GM21515 (cell line): ENCODE measurements around the gene CEP128.

Experiments used
- ATAC-seq: cut with Tn5 transposase; IDR thresholded peaks from one replicate; pipeline ENCODE4 v1.9.1; 2021; ENCODE audit not compliant: unreplicated experiment

Gene CEP128

GRCh38 chr14:80565001-80565400 lies 376.5 kb downstream of the CEP128 start:
- no peak for ATAC-seq

DNA sequence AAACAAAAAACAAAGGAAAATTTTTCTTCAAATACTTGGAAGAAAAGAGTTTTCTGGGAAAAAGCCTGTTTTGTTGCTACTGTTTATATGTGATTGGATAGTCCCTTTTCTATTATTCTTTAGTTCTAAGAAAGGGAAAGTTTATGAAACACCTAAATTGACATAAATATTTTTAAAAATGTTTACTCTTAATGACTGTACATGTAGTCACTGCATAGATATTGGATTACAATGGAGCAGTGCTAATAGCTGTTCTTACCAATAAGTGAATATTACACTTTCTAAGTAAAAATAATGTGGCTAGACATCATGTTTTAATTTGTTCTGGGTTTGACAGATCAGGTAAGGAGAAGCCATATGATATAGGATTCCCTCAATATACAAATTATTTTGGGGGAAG lies 377.5 kb downstream of the CEP128 start:
- no peak for ATAC-seq

DNA sequence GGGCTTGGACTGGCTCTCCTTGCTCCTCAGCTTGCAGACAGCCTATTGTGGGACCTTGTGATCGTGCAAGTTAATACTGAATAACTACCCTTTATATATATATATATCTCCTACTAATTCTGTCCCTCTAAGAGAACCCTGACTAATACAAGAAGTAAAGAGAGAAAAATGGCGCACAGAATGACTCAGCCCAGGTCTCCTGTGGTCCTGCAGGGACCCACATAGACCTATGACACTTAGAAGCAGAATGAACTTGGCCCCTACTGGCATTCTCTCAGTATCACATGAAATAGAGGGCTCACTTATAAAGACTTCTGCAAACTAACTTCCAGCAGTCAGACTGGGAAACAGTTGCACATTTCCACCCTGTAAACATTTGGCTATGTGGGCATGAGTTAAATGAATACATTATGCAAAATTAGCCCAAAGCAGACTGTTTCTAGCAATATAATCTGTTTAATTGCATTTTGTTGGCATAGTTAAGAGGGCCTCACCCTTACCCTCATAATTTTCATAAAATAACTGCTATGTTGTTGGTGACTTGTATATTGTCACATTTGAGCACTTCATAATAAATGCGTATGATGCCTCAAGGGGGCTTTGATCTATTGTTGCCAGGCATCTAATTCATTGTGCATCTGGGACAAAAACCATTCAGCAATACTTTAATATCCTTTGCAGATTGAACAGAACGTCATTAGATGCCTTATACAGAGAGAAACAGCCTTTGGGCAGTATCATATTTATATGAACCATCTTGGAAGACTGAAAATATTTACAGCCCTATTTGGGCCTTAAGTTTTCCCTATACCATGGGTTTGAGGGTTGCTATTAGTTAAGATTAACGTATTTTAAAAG lies 380.5 kb downstream of the CEP128 start:
- peak; percentile 90 for ATAC-seq

- ATAC-seq: no peak
These were observed 387.4 kb downstream of the CEP128 start for GRCh38 chr14:80554139-80554538.

- ATAC-seq: no peak
These were observed 392.4 kb downstream of the CEP128 start for GRCh38 chr14:80549141-80549540.

DNA sequence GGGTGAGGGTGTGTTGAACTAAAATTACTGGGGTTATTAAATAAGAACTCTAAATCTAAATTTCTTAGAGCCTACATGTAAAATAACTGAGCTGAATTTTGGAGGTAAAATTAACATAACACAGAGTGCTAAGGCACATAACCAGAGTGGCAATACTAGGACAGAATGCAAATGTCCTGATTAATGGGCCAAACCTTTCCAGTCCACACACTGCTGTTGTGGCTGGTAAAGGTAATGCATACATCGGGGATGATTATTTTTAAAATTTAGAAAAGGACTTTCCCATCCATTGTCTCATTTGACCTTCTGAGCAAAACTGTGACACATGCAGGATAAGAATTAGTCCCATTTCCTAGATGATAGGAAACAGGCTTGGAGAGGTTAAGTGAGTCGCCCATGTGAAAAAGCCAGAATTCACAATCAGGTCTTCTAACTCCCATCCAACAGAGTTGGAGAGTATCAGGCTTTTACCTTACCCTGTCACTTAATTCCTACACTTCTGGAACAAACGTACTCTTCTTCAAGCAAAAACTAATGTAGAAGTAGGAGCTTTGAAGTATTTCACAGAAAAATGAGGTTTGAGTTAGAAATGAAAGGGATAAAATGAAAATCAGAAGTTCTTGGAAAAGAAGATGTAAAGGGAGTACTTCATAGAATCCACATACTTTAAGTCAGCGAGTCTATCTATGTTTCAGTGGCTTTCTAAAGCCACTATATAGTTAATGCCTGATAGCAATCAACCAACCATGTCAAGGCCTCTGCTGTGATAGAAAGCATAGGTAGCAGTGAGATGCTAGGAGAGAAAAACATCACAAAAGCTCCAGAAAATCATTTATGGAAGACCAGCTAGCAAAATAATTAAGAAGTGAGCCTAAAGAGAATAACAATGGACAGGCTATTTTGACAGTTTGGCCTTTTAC lies 395.3 kb downstream of the CEP128 start:
- no peak for ATAC-seq

GRCh38 chr14:80544366-80544765 lies 397.2 kb downstream of the CEP128 start:
- ATAC-seq: no peak

DNA sequence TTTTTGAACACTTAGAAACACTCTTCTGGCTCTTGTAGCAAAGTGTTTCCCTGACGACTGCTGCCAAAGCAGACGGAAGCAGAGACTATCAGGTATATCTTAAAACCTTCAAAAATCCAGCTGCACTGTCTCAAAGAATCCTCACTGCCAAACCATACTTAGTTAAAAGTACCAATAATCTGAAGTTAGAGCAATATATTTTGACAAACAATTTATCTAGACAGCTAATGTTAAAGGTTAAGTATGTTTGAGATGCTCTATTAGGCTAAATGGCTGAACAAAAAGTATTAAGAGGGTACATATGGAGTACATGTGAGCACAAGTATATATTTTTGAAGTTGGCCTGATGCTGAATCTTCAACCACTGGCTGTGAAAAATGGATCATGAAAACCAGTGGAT lies 398.3 kb downstream of the CEP128 start:
- ATAC-seq: no peak

DNA sequence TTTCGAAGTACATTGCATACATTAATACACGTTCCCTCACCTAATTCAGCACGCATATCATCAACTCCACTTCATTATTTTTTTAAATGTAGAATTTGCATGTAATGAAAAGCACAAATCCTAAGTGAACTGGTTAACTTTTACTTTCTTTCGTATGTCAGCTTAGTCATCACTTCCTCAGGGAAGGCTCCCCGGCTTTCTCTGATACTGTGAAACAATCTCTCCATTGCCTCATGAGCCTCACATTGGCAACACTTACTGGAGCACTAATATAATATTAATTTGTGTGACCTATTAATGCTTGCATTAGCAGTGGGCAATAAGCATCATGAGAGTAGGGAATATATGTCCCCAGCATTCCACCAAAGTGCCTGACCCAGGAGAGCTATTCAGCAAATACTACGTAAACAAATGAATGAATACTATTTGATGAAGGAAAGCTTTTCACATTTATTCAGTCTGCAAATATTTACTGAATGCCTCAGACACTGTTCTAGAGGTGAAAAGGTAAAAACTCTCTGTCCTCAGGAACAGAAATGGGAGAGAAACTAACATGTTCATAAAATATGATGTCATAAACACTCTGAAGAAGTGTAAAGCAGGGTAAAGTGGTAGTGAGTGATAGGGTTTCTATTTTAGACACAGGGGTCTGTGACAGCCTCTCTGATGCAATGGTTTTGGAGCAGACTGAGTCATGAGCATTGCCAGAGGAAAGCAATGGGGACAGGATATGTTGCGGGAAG lies 402.7 kb downstream of the CEP128 start:
- ATAC-seq: no peak

DNA sequence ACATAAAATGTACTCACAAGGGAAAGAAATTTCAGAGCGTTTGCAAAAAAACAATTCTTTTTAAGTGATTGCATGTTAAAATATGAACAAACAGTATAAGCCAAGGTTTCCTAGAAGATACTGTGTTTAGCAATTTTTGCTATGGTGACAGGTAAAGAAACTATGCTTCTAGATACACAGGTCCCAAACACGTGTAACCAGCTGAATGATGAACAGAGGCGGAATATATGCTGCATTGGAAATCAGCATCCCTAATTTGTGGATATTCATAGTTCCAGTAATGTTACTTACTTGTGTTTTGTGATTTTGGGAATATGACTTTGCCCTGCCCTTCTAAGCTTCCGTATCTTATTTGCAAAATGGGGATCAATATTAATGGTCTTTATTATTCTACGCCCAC lies 403.9 kb downstream of the CEP128 start:
- ATAC-seq: no peak

GRCh38 chr14:80536456-80536855 lies 405.1 kb downstream of the CEP128 start:
- no peak for ATAC-seq

GRCh38 chr14:80535171-80535570 lies 406.4 kb downstream of the CEP128 start:
- ATAC-seq: no peak

- no peak for ATAC-seq
These were observed 417.9 kb downstream of the CEP128 start for GRCh38 chr14:80523518-80524117.

GRCh38 chr14:80522936-80523335 lies 418.6 kb downstream of the CEP128 start:
- no peak for ATAC-seq

DNA sequence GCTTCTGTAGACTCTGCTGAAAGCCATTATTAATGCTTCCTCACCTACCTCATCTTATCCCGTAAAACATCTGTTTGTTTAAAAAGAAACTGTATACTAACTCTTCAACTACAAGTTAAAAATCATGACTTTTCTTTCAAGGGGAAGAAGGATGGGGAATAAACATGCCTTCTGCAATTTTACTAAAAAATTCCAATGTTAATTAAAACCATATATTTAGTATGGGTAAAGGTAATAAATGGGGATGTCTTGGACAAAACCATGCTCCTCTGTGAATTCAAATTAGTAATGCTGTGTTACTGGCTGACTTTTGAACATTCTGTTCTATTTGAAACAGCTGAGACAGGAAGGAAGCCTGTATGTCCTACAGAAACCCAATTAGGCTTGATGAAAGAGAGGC lies 419.1 kb downstream of the CEP128 start:
- ATAC-seq: no peak

DNA sequence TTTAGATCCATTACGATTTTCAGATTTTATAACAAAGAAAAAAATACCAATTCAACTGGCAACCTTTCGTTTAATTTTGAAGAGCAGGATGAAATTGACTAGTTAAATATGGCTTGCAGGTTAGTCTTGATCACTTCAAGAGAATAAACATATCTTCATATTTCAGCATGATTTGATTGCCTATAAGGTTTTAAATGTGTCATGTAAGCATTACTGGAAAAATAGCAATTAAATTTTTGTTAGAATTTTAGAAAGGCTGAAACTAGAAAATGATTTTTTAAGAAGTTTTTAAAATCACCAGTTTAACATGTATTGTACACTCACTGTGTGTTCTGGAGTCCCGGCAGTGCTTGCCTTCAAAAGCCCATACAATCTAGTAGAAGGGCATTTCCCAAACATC lies 420.1 kb downstream of the CEP128 start:
- no peak for ATAC-seq

DNA sequence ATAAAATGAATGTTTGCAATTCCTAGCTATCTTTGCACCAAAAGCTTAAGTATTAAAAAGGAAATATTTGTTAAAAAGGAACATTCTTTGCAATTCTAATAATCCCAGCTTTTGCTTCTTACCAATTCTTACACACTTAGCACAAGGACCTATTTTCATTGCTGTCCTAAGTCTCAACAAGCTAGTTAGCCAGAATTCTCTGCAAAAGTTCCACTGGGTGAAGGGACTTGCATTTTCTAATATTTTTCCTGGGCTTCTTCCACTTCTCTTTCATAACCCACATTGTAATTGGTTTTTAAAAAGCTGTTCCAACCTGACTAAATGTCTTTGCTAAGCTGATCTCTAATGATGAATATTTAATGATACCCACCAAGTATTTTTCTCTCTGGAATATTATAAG lies 422.5 kb downstream of the CEP128 start:
- ATAC-seq: no peak

GRCh38 chr14:80518173-80518572 lies 423.4 kb downstream of the CEP128 start:
- no peak for ATAC-seq

- ATAC-seq: no peak
These were observed 434.2 kb downstream of the CEP128 start for GRCh38 chr14:80507292-80507869.

DNA sequence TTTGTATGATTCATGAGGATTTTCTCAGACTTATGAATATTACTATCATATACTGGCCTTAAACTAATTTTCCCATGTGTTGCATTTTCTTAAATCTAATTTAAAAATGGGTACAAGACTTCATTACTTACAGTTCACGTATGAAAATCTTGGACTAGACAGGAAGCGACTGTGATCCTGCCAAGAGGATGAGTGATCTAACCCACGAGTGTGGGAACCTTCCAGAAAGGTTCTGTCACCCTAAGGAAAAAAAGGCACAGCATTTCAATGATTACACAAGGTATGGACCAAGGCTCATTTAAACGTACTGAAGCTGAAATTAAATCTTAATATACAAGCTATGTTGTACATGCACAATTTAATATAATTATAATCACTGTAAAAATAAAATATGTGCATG lies 436.8 kb downstream of the CEP128 start:
- no peak for ATAC-seq

- no peak for ATAC-seq
These were observed 443.0 kb downstream of the CEP128 start for GRCh38 chr14:80498533-80498932.
